Brain microvascular endothelial cell (primary cell): ENCODE data around the gene OSGEPL1.

Source experiments
- DNase-seq: peaks from one replicate; pipeline ENCODE4 v3.0.0-alpha.2; 2020
- H3K27ac ChIP-seq: fragments of 250-450 bp; sonication (Bioruptor Pico); 2 replicates; pipeline ENCODE4 v1.5.1; 2020; ENCODE audit warnings: mild to moderate bottlenecking, moderate library complexity
- H3K27me3 ChIP-seq: fragments of 250-450 bp; sonication (Bioruptor Pico); replicated peaks from 2 replicates; pipeline ENCODE4 v1.5.1; 2020; ENCODE audit warnings: mild to moderate bottlenecking
- H3K36me3 ChIP-seq: fragments of 250-450 bp; sonication (Bioruptor Pico); replicated peaks from 2 replicates; pipeline ENCODE4 v1.5.1; 2020; ENCODE audit warnings: mild to moderate bottlenecking
- H3K4me3 ChIP-seq: 2 replicates; pipeline ENCODE4 v1.5.1; 2011; ENCODE audit warnings: low read depth, mild to moderate bottlenecking, control low read depth, low read length, moderate library complexity
- in situ Hi-C: cut with HindIII; loops from 2 replicates; pipeline ENCODE4 v1.10.0; 2017; ENCODE audit warnings: low sequenced_read_pairs, low pct_ligation_motif_present
- TF ChIP-seq, protein P1 (sequence below): IDR thresholded peaks from 2 replicates; pipeline ENCODE4 v1.5.1; 2011; ENCODE audit warnings: low read depth, mild to moderate bottlenecking, moderate library complexity, low read length, control low read depth, inconsistent platforms; ENCODE audit errors: missing control alignments

The OSGEPL1 gene

DNA sequence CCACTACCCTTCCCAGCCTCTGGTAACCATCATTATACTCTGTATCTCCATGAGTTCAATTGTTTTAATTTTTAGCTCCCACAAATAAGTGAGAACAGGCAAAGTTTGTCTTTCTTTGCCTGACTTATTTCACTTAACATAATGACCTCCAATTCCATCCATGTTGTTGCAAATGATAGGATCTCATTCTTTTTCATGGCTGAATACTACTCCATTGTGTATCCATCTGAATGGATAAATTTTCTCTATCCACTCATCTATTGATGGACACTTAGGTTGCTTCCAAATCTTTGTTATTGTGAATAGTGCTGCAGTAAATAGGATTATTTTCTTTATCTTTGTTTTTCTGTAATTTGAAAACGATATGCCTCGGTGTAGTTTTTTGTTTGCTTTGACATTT, 61.9 kb downstream of the OSGEPL1 start:
- Histone ChIP-seq H3K4me3 (no peak overlapping the region), H3K27me3 (no peaks in the 10 kb centered on the region), H3K36me3 (no peaks in the 10 kb centered on the region), H3K27ac (no peak overlapping the region)
- in situ Hi-C loops: no loop called here
- TF ChIP-seq, protein P1, sequence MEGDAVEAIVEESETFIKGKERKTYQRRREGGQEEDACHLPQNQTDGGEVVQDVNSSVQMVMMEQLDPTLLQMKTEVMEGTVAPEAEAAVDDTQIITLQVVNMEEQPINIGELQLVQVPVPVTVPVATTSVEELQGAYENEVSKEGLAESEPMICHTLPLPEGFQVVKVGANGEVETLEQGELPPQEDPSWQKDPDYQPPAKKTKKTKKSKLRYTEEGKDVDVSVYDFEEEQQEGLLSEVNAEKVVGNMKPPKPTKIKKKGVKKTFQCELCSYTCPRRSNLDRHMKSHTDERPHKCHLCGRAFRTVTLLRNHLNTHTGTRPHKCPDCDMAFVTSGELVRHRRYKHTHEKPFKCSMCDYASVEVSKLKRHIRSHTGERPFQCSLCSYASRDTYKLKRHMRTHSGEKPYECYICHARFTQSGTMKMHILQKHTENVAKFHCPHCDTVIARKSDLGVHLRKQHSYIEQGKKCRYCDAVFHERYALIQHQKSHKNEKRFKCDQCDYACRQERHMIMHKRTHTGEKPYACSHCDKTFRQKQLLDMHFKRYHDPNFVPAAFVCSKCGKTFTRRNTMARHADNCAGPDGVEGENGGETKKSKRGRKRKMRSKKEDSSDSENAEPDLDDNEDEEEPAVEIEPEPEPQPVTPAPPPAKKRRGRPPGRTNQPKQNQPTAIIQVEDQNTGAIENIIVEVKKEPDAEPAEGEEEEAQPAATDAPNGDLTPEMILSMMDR: no peak
- DNase-seq: no peak

DNA sequence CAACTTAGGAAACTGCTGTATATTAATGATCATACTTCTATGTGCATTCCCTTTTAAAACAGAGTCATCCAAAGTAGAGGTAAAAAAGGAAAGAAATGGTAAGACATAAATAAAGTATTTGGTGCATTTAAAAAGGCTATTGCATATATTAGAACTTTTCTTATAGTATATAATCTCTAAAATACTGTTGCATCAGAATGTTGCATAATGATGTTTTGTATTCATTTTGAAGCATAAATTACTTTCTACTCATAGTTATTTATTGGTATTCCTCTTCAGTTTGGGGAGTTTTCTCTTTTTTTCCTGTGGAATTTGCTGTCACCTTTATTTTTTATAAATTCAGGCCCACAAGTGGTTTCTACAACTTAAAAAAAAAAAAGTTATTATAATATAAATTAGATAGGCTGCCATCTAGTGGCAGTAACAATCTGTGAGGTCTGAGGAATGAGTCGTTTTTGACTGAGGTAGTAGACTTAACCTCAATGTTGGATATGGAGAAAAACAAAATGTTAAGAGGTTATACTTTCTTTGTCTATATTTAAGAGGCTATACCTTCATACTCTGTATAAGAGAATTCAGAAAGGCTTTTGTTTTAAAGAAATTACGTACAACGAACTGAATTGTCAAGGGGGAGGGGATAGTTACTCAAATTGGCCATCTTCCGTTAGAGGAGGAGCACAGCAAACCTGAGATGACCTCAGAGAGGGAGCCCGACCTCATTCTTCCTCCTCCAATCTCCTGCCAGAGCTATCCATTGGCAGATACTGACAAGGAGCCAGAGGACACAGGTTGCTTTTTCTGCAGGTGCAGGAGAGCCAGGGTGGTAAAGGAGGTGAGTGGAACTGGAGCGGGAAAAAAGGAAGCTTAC, 64.3 kb downstream of the OSGEPL1 start:
- TF ChIP-seq, protein P1: peak; percentile 48
- in situ Hi-C loops: no loop called here
- Histone ChIP-seq H3K36me3 (no peaks in the 10 kb centered on the region), H3K4me3 (no peak overlapping the region), H3K27me3 (no peaks in the 10 kb centered on the region), H3K27ac (no peak overlapping the region)
- peak; percentile 55 for DNase-seq
